KG1 (cell line): Measurements from ENCODE around the gene FBXO39.
"Not testable (repeated sequence)": the region's sequence is repeated elsewhere in the genome, so short reads cannot be mapped to it uniquely, and the experiment has no call there.

Experiments used
- DNase-seq: peaks from one replicate; lab custom pipeline; 2025; lab: John Stamatoyannopoulos, UW

Gene FBXO39

GRCh38 chr17:6793748-6794493, 17.9 kb downstream of the FBXO39 start:
- no peak for DNase-seq

DNA sequence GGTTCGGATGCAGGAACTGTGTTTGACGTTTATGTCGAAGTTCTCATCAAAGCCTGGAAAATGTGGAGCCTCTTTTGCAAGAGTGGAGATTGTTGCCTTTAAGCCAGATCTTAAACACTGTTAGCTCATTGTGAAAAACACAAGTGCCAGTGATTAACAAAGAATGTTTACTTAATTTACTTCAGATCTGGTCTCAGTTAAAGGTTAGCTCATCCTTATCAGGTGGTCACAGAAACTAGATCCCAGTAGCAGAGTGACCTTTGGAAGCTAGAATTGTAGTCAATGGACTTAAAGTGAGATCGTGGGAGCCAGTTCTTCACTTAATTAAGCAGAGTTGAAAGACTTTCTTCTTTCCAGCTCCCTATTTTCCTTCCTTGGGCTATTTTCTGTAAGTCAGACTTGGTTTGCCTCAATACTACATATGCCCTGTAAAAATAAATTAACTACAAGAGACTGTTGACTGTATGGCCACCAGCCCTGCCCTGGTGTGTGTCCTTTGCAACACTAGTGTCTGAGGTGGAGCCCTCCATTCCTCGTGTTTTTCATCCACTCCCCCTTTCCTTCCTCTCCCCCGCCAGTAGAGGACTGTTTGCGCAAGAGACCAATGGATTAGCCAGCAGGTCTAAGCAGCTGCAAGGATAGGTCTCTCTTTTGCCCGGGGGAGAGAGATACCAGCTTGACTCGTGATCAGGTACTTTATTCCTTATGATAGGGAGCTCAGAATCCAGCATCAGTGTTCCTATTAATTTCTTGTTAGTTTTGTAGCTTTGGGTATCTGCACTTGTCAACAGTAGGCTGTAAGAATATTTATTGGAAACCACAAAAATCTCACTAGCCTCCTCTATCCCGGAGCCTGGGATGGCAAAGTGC, 20.2 kb downstream of the FBXO39 start:
- no peak for DNase-seq

- no peak for DNase-seq
Measured at GRCh38 chr17:6796887-6797490, 21.0 kb downstream of the FBXO39 start.

GRCh38 chr17:6797718-6798351, 21.8 kb downstream of the FBXO39 start:
- no peak for DNase-seq

GRCh38 chr17:6799738-6800137, 23.7 kb downstream of the FBXO39 start:
- no peak for DNase-seq

DNA sequence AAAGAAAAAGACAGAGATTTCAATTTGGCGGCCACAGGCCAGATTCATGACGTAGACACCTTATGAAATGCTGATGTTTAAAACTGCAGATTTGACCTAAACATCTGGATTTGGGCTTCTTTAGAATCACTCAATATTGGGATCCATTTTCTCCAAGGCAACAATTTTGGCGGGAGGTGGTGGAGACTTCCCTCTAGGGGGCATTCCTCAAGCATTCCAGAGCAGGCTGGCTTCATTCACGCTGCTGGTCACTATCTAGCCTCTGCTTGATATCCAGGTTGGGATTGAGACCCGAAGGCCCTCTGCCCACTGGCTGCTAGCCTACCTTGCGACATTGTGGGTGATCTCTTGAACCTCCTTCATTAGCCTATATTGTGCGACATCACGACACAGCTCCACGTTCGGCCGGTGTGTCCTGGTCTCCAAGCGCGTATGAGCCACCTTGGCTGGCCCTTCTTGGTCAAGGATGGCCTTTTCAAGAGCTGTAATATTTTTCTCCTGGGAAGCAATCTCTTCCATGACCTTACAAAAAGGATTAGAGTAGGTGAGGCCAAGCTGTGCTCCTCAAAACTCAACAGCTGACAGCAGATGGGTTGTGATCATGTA, 24.5 kb downstream of the FBXO39 start:
- no peak for DNase-seq

GRCh38 chr17:6811510-6811909, 35.5 kb downstream of the FBXO39 start:
- DNase-seq = no peak

- no peak for DNase-seq
Measured at GRCh38 chr17:6812295-6812694, 36.3 kb downstream of the FBXO39 start.

GRCh38 chr17:6815775-6816174, 39.8 kb downstream of the FBXO39 start:
- no peak for DNase-seq

DNA sequence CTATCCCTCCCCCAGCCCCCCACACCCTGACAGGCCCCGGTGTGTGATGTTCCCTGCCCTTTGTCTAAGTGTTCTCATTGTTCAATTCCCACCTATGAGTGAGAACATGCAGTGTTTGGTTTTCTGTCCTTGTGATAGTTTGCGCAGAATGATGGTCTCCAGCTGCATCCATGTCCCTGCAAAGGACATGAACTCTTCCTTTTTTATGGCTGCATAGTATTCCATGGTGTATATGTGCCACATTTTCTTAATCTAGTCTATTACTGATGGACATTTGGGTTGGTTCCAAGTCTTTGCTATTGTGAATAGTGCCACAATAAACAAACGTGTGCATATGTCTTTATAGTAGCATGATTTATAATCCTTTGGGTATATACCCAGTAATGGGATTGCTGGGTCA, 40.4 kb downstream of the FBXO39 start:
- not testable (repeated sequence) for DNase-seq

DNA sequence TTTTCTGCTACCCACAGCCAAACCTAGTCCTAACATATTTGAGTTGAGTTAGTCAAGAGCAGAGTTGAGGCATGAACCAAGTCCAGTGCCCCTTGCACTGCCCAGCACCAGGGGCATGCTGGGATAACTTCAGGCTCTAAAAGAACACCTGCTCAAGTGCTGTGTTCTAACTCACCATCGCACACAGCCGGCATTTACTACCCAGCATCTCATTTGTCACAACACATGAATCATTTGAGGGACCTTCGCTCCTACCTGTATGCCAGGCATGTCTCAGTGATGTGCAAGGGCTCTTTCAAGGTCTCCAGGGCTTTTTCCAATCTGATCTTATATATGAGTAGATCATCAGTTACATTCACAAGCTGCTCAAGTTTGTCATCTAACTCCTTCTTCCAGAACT, 42.9 kb downstream of the FBXO39 start:
- DNase-seq = no peak

- DNase-seq = no peak
Measured at GRCh38 chr17:6823011-6823442, 47.0 kb downstream of the FBXO39 start.

- no peak for DNase-seq
Measured at GRCh38 chr17:6830383-6830986, 54.5 kb downstream of the FBXO39 start.

DNA sequence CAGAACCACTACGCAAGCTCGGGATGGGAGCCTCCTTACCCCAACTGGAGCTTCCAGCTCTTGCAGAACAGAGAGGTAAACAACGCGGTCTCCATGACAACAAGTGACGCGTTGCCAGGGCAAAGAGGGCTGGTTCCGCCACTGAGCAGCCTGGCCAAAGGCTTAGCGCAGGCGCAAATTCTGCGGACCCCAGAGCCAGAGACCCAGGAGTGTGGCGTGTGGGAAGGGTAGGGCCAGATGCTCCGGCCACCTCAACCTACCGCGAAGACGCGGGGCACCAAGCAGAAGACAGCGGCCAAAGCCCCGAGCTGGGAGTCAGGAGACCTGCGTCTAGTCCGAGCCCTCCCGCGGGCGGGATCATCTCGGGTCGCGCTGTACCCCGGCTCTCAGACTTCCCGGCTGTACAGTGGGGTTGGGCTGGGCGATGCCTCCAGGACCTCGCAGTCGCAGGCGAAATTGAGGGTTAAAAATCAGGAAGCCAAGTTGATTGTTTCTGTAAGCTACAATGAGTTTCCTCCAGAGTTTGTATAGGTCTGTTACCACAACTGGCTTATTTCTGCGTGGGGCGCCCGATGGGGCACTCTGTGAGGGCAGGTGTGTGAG, 55.7 kb downstream of the FBXO39 start, which contains the start of gene TEKT1:
Gene TEKT1, minus strand, starts transcription at position 69 of the 603 bp plus-strand sequence. CDS start 1,353 bp downstream, outside the sequence.
- no peak for DNase-seq
